Skin of body (tissue), 2 donors: ENCODE measurements around the gene AGPAT3. TPM values are rescaled to one million over a fixed set of nuclear protein-coding genes. Genes with fewer than 3 reads are reported as not detected.
A peak's percentile ranks its signal among the peaks of the same experiment; 100 is the strongest.

Experiments
- DNase-seq: peaks from one replicate; lab custom pipeline; 2025; lab: John Stamatoyannopoulos, UW
- total RNA-seq: library from RNA; depleted of rRNA; stranded (reverse); fragments of >200 nt; gene quantifications from one replicate; pipeline ENCODE4 v1.2.3, GENCODE V29; 2014

The AGPAT3 gene
- total RNA-seq, 1 donor from 2014 or later = 27.0 TPM

DNA sequence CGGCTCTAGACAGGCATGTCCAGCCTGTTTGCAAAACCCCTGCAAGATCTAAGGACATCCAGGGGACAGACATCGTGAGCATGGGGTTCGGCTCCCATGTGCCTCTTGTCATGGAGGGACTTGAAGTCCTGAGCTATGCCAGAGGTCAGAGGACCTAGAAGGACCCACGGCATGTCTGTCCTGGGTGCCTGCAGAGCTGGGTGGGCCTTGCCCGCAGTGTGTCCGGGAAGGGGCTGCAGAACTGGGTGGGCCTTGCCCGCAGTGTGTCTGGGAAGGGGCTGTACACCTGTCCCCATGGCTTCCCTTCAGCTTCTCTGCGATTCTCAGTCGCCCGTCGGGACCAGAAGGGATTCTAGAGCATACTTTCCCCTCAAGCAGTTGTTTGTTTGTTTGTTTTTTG lies 127.1 kb downstream of the AGPAT3 start:
- no peak for DNase-seq

DNA sequence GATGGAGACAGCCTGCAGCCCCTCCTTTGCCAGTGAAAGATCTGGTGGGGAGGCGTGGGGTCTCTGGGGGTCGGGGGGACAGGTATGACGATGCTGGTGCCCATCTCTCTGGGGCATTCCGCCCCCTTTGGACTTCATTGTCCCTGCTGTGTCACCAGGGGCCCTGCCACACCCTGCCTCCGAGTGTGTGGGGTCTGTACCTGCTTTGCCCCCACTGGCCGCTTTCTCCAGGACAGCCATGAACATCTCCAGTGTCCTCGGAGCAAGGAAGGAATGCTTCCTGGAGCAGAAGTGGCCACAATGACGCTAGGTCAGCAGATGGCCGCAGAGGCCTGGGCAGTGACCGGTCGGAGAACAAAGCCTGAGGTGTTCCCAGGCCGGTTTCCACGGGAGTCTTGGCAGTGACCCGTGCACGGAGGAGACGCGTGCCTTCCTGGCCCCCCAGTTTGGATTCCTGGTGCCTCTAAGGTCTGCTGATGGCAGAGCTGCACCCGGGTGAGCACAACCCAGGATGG lies 128.5 kb downstream of the AGPAT3 start:
- DNase-seq = no peak

DNA sequence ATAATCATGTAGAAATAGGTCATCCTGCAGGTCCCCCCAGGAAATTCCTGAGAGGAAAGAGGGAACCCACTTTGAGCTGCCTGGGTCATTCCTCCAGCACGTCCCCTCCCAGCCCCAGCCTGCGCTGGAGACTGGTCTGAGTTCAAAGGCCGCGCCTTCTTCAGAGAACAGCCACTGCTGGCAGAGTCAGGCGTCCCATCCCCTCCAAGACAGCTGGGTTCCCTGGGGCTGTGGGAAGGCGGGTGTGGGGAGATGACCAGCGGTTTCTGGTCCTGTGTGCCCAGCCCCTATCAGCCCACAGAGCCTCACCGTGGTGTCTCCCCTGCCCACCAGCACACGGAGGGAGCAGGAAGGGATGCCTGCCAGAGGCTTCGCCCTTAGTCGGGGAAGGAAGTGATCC lies 129.1 kb downstream of the AGPAT3 start:
- DNase-seq = no peak

GRCh38 chr21:43994646-43995045 lies 129.6 kb downstream of the AGPAT3 start:
- DNase-seq = no peak

- no peak for DNase-seq
Observed at GRCh38 chr21:43995521-43996105, 130.6 kb downstream of the AGPAT3 start.

DNA sequence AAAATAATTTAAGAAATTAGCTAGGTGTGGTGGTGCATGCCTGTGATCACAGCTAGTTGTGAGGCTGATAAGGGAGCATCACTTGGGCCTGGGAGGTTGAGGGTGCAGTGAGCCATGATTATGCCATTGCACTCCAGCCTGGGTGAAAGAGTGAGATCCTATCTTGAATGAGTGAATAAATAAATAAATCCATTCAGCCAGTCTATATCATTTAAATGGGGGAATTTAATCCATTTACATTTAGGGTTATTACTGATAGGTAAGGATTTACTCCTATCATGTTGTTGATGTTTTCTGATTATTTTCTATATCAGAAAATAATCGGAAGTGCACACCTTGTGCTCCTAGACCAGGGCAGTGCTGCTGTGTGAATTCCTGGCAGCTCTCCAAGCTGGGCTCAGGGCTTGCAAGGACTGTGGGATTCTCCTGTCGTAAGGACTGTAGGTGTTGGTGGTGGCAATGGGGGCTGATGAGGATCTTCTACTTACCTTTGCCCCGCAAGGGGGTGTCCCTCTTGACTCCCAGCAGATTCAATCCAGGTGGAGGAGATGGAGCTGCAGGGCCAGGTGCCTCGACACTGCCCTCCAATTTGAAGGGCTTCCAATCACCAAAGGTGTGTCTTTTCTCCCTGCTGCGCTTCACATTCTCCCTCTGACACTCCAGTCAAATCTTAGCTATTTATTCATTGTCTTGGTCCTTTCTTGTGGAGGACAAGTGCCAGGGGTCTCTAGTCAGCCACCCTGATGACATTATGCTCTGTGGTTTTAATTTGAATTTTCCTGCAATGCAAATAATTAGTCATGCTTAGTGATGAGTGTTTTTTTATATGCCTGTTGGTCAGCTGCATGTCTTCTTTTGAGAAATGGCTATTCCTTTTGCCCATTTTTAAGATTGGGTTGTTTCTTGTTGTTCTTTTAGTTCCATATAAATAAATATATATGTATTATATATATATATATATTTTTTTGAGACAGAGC lies 133.0 kb downstream of the AGPAT3 start:
- no peak for DNase-seq

GRCh38 chr21:44000360-44000759 lies 135.3 kb downstream of the AGPAT3 start:
- DNase-seq = no peak

- no peak for DNase-seq
Observed at GRCh38 chr21:44002511-44002910, 137.5 kb downstream of the AGPAT3 start.

DNA sequence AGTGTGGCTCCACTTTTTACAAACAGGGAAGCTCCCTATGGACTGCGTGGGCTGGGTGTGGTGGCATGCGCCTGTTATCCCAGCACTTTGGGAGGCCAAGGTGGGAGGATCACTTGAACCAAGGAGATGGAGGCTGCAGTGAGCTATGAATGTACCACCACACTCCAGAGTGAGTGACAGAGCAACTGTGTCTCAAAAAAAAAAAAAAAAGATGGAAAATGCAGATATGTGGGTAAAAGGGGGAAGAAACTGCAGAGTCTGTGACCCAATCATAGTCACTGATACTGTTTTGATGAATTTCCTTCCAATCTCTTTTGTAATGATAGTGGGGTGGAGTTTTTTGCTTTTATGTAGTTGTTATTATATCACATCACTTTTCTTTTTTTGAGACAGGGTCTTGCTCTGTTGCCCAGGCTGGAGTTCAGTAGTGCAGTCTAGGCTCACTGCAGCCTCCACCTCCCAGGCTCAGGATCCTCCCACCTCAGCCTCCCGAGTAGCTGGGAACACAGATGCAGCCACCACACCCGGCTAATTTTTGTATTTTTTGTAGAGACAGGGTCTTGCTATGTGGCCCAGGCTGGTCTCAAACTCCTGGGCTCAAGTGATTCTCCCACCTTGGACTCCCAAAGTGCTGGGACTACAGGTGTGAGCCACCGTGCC lies 138.4 kb downstream of the AGPAT3 start:
- DNase-seq = no peak

GRCh38 chr21:44005071-44005470 lies 140.0 kb downstream of the AGPAT3 start:
- no peak for DNase-seq

- no peak for DNase-seq
Observed at GRCh38 chr21:44005593-44005992, 140.6 kb downstream of the AGPAT3 start.

GRCh38 chr21:44006017-44006619 lies 141.1 kb downstream of the AGPAT3 start:
- no peak for DNase-seq

DNA sequence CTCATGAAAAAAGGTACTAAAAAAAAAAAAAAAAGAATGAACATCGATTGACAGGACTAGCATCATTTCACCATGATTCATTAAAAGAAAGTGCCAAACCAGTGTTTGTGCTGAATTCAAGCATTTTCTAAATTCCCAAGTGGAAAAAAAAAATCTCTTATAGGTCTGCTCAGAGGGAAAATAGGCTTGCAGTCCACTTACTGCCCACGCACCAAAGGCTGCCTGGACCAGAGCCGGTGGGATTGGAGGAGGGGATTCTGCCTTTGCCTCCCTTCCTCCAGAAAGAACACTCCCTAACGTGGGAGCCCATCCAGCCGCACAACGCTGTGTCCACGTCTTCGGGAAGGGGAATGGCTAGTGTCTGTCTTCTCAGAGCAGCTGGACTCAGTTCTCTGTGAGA lies 141.6 kb downstream of the AGPAT3 start:
- DNase-seq = no peak

DNA sequence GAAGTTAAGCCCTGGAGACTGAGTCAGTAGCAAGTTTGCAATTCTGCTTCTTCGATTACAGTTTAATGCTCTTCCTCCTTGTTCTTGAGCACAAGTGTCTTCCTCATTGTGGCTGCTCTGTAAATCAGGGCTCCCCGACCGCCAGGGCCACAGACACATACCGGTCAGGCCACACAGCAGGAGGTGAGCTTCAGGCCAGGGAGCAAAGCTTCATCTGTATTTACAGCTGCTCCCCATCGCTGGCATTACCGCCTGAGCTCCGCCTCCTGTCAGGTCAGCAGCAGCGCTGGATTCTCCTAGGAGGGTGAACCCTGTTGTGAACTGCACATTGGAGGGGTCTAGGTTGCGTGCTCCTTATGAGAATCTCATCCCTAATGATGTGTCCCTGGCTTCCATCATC lies 145.4 kb downstream of the AGPAT3 start:
- no peak for DNase-seq

GRCh38 chr21:44011123-44011522 lies 146.1 kb downstream of the AGPAT3 start:
- DNase-seq = no peak

DNA sequence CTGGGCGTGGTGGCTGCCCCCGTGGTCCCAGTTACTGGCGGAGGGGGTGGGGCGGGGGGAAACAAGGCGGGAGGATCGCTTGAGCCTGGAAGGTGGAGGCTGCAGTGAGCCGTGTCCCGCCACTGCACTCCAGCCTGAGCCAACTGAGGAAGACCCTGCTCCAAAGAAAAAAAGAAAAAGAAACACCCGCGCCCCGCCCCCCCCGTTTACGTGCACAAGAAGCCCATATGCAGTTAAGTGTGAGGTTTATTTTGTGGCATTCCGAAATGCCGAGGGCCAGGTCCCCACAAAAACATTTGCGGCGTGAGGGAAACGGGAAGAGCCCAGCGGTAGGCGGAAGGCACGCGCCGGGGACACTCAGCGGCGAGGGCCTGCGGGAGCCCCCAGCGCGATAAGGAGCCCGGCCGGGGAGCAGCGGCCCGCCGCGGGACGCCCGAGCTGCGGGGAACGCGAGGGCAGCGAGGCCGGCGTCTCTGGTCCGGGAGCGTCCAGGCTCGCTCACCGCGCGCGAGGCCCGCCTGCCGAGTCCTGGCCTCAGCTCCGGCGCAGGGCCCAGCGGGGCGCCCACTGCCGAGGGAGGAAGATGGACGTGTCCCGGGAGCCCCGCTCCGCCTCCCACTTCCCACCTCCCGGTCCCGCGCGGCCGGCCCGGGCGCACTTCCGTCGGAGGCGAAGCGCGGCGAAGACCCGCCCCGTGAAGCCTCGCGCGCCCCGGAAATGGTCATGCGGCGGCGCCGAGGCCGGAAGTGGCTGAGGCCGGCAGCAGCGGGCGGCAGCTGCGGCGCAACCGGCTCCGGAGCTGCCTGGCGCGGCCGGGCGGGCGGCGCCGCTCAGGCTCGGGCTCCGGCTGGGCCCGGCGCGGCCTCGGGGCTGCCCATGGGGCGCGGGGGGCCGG lies 146.8 kb downstream of the AGPAT3 start, which contains the start of gene TRAPPC10:
TSS of gene TRAPPC10 (plus strand) at position 731 of the 895 bp plus-strand sequence. CDS start 185 bp downstream, outside the sequence.
- peak; percentile 57 for DNase-seq

DNA sequence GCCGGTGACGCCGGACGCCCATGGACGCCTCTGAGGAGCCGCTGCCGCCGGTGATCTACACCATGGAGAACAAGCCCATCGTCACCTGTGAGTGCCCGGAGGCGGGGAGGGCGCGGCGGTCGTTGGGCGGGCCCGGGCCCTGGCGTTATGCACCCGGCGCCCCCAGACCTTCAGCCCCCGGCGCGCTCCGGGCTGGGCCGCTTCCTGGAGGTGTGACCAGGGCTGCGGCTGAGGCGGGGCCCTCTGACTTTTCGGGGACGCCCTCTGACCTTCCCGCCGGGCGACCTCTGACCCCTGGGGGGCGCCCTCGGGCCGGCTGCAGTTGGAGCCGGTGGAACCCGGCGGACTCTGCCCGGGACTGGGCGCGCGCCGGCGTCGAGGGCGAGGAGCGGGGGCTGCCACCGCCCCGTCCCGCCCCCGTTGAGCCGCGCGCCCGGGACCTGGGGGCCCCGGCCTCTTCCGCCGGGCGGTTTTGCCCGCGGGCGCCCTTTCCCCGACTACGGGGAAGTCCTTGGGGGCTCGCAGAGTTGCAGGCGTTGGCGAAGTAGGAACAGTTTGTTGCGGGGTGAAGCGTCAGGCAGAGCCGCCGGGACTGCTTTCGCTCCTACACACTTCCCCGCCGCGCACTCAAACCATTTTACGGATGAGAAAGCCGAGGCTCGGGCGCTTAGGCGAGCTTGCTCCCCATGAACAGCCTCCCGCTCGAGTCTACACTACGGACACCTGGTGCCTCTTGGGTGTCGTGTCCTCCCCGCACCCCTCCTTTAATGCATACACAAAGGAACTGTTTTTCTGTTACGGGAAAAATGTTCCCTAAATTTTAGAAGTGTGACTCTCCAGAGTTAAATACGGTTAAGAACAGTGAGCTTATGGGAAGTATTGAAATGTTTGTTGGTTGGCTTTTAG lies 147.7 kb downstream of the AGPAT3 start:
- no peak for DNase-seq

DNA sequence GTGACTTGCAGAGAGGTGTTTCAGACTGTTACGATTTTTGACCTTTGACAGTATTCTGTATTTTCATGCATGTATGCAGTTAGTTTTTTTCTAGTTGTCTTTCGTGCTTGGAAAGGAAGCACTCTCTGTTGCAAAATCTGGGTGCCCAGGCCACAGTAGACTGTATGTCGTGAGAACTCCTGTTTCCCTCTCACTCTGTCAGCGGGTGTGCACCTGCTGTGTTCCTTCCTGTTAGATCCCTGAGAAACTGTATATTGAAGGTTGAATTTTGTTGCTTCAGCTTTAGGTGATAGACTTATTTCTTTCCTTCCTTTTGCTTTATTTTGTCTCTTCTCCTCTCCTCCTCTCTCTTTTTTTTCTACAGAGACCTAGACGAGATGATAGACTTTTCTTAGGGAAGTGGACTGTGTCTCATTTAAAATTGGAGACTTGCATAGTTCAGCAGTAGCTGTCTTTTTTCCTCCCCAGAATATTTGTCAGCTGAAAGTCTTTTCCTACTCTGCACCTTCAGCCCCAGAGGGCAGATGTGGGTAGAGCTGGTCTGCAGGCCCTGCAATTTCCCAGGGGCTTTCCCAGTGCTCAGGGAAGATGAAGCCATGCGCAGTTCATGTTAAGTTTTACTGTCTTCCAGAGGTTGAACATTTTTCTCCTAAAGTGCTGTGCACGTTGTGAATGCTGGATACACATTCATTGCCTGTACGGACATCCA lies 148.5 kb downstream of the AGPAT3 start:
- no peak for DNase-seq

DNA sequence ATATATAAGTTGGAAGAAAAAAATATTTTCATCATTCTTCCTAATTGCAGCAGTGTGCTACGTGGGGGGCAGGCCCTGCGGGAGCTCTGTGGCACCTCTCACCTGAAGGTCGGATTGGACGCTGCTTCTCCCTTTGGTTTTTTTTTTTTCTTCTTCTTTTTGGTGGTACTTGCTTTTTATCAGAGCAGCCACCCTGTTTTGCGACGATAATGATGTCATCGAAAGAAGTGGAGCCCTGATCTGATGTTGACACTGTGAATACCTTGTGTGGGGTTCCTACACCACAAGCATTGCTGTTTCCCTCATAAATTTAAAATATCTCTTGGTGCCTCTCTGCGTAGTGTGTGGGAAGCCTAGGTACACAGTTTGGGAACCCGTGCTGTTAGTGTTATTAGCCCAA lies 152.6 kb downstream of the AGPAT3 start:
- DNase-seq = no peak
